GM23338 (cell line): ENCODE results near the gene CARD16.
"Not testable (repeated sequence)": the region's sequence is repeated elsewhere in the genome, so short reads cannot be mapped to it uniquely, and the experiment has no call there.

Source experiments
- EZH2 ChIP-seq: fragments of 200-600 bp; sonication (generic); IDR thresholded peaks from one replicate; pipeline ENCODE4 v1.8.0; 2017; ENCODE audit warnings: antibody characterized with exemption, mild to moderate bottlenecking, low read depth; ENCODE audit not compliant: unreplicated experiment
- POLR2AphosphoS5 ChIP-seq: IDR thresholded peaks from 2 replicates; pipeline ENCODE4 v1.6.1; 2016; ENCODE audit warnings: antibody characterized with exemption, low read depth
- REST ChIP-seq: IDR thresholded peaks from one replicate; pipeline ENCODE4 v1.6.1; 2018; ENCODE audit warnings: antibody characterized with exemption; ENCODE audit not compliant: unreplicated experiment
- STAT1 ChIP-seq: IDR thresholded peaks from one replicate; pipeline ENCODE4 v1.6.1; 2016; ENCODE audit warnings: antibody characterized with exemption; ENCODE audit not compliant: unreplicated experiment
- ZNF114 ChIP-seq: fragments of 250-450 bp; sonication (Bioruptor Pico); IDR thresholded peaks from 2 replicates; pipeline ENCODE4 v1.5.0; 2020; ENCODE audit warnings: mild to moderate bottlenecking, moderate library complexity
- TF ChIP-seq, protein P1 (sequence below), 2 experiments: fragments of 200-600 bp in 1 of 2; sonication (generic) in 1 of 2; conservative IDR thresholded peaks; 2 replicates each; pipeline versions ENCODE4 v1.5.1 to v1.6.1; 2016 to 2017; ENCODE audit warnings: antibody characterized with exemption in 2 of 2, low read depth in 2 of 2, mild to moderate bottlenecking in 2 of 2, moderate library complexity in 1 of 2

- TF ChIP-seq, protein P1, sequence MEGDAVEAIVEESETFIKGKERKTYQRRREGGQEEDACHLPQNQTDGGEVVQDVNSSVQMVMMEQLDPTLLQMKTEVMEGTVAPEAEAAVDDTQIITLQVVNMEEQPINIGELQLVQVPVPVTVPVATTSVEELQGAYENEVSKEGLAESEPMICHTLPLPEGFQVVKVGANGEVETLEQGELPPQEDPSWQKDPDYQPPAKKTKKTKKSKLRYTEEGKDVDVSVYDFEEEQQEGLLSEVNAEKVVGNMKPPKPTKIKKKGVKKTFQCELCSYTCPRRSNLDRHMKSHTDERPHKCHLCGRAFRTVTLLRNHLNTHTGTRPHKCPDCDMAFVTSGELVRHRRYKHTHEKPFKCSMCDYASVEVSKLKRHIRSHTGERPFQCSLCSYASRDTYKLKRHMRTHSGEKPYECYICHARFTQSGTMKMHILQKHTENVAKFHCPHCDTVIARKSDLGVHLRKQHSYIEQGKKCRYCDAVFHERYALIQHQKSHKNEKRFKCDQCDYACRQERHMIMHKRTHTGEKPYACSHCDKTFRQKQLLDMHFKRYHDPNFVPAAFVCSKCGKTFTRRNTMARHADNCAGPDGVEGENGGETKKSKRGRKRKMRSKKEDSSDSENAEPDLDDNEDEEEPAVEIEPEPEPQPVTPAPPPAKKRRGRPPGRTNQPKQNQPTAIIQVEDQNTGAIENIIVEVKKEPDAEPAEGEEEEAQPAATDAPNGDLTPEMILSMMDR (conservative IDR thresholded peaks at IDR 0.05; ENCODE audit: low read depth in 2 of 2), result not testable (repeated sequence)
- TF ChIP-seq POLR2AphosphoS5; ZNF114 (CRISPR knock-in tag); STAT1; EZH2; REST: not testable (repeated sequence)
Observed at GRCh38 chr11:105044557-105045524, at the start of gene CARD16.
